ENCODE measurements around the gene NAB2.

NAB2 gene

GRCh38 chr12:57072661-57073060 lies 16.3 kb upstream of the NAB2 start:
- DNase-seq: no peak

- peak; percentile 23 to 35 for DNase-seq
These were observed 15.1 kb upstream of the NAB2 start for GRCh38 chr12:57073566-57074450.

- peak; percentile 99 to 100 for DNase-seq
These were observed 10.2 kb upstream of the NAB2 start, which contains the start of gene NEMP1 for GRCh38 chr12:57078519-57079404. NEMP1 (minus strand) TSS chr12:57078791; CDS start chr12:57078745, 46 bp downstream.

- no peak for DNase-seq
These were observed 9.1 kb upstream of the NAB2 start for GRCh38 chr12:57079821-57080220.

- no peak for DNase-seq
These were observed 8.1 kb upstream of the NAB2 start for GRCh38 chr12:57080855-57081254.

GRCh38 chr12:57085999-57086492 lies 2.9 kb upstream of the NAB2 start:
- peak; percentile 35 to 57 for DNase-seq

- peak; percentile 85 for DNase-seq
These were observed 2.4 kb upstream of the NAB2 start for GRCh38 chr12:57086493-57087009.

GRCh38 chr12:57087010-57087690 lies 1.8 kb upstream of the NAB2 start:
- DNase-seq: peak; percentile 67 to 93

GRCh38 chr12:57087691-57088353 lies 1.1 kb upstream of the NAB2 start:
- DNase-seq: peak; percentile 76 to 90

GRCh38 chr12:57089271-57090245 lies 644 bp downstream of the NAB2 start:
- peak; percentile 24 for DNase-seq

GRCh38 chr12:57090490-57090889 lies 1.6 kb downstream of the NAB2 start:
- no peak for DNase-seq

GRCh38 chr12:57090924-57091637 lies 2.2 kb downstream of the NAB2 start:
- no peak for DNase-seq

GRCh38 chr12:57091638-57092528 lies 3.0 kb downstream of the NAB2 start:
- DNase-seq: no peak

- no peak for DNase-seq
These were observed 3.6 kb downstream of the NAB2 start for GRCh38 chr12:57092529-57092862.

- no peak for DNase-seq
These were observed 4.0 kb downstream of the NAB2 start for GRCh38 chr12:57092876-57093414.

- DNase-seq: peak; percentile 84 to 88
These were observed 4.7 kb downstream of the NAB2 start for GRCh38 chr12:57093415-57094207.

GRCh38 chr12:57094208-57095160 lies 5.6 kb downstream of the NAB2 start:
- no peak for DNase-seq
